Forelimb muscle (tissue), 1 donor: ENCODE data around the gene SRP14. TPM values are rescaled to one million over a fixed set of nuclear protein-coding genes. Genes with fewer than 3 reads are reported as not detected.
"Not testable (repeated sequence)": the region's sequence is repeated elsewhere in the genome, so short reads cannot be mapped to it uniquely, and the experiment has no call there.

Experiments used
- DNase-seq: peaks from one replicate; pipeline ENCODE4 v3.0.0-alpha.2; 2013; ENCODE audit warnings: low read depth
- polyA plus RNA-seq: library from polyadenylated mRNA; unstranded; fragments of 120-200 nt; gene quantifications from one replicate; pipeline ENCODE4 v1.2.1, GENCODE V29; 2013; ENCODE audit not compliant: insufficient read length

Gene SRP14
- polyA plus RNA-seq, 1 donor = 295 TPM

GRCh38 chr15:40029979-40030893, 8.7 kb downstream of the SRP14 start:
- no peak for DNase-seq

- DNase-seq = no peak
These were observed 10.1 kb downstream of the SRP14 start for GRCh38 chr15:40028853-40029252.

- no peak for DNase-seq
These were observed 10.8 kb downstream of the SRP14 start for GRCh38 chr15:40028193-40028592.

- DNase-seq = no peak
These were observed 22.6 kb downstream of the SRP14 start for GRCh38 chr15:40016224-40016865.

- no peak for DNase-seq
These were observed 24.6 kb downstream of the SRP14 start for GRCh38 chr15:40014390-40014789.

- not testable (repeated sequence) for DNase-seq
These were observed 25.6 kb downstream of the SRP14 start for GRCh38 chr15:40013372-40013771.

GRCh38 chr15:40011303-40011702, 27.7 kb downstream of the SRP14 start:
- no peak for DNase-seq

GRCh38 chr15:40010686-40011085, 28.3 kb downstream of the SRP14 start:
- no peak for DNase-seq

- DNase-seq = no peak
These were observed 30.8 kb downstream of the SRP14 start for GRCh38 chr15:40008061-40008765.

GRCh38 chr15:40006646-40007045, 32.3 kb downstream of the SRP14 start:
- DNase-seq = no peak

GRCh38 chr15:40006003-40006402, 33.0 kb downstream of the SRP14 start:
- no peak for DNase-seq

- no peak for DNase-seq
These were observed 35.7 kb downstream of the SRP14 start for GRCh38 chr15:40003116-40003916.

- DNase-seq = no peak
These were observed 36.7 kb downstream of the SRP14 start for GRCh38 chr15:40002295-40002694.

GRCh38 chr15:39999538-40000200, 39.3 kb downstream of the SRP14 start:
- DNase-seq = no peak

- no peak for DNase-seq
These were observed 40.4 kb downstream of the SRP14 start for GRCh38 chr15:39998511-39999077.

GRCh38 chr15:39997639-39998038, 41.3 kb downstream of the SRP14 start:
- DNase-seq = no peak

GRCh38 chr15:39997031-39997430, 42.0 kb downstream of the SRP14 start:
- no peak for DNase-seq

GRCh38 chr15:39996228-39996627, 42.8 kb downstream of the SRP14 start:
- not testable (repeated sequence) for DNase-seq

GRCh38 chr15:39992953-39993352, 46.0 kb downstream of the SRP14 start:
- not testable (repeated sequence) for DNase-seq

GRCh38 chr15:39990706-39991105, 48.3 kb downstream of the SRP14 start:
- DNase-seq = no peak

- no peak for DNase-seq
These were observed 51.2 kb downstream of the SRP14 start for GRCh38 chr15:39987821-39988220.
